ENCODE results near the gene RIMKLB.
"Not testable (repeated sequence)": the region's sequence is repeated elsewhere in the genome, so short reads cannot be mapped to it uniquely, and the experiment has no call there.

GRCh38 chr12:8762701-8763100 is 64.9 kb downstream of the RIMKLB start:
- not testable (repeated sequence) for TF ChIP-seq ZFP30 (CRISPR knock-in tag; IDR thresholded peaks at IDR 0.05); CREB5 (CRISPR knock-in tag; IDR thresholded peaks at IDR 0.05; ENCODE audit: low read depth); PATZ1 (CRISPR knock-in tag; IDR thresholded peaks at IDR 0.05; ENCODE audit: borderline replicate concordance); RARB (CRISPR knock-in tag; IDR thresholded peaks at IDR 0.05); POU6F1 (CRISPR knock-in tag; IDR thresholded peaks at IDR 0.05; ENCODE audit: borderline replicate concordance, low read depth); ZC3H10 (CRISPR knock-in tag; IDR thresholded peaks at IDR 0.05); OSR1 (CRISPR knock-in tag; IDR thresholded peaks at IDR 0.05); ESRRG (CRISPR knock-in tag; IDR thresholded peaks at IDR 0.05); ZNF8 (CRISPR knock-in tag; IDR thresholded peaks at IDR 0.05); BACH2 (CRISPR knock-in tag; IDR thresholded peaks at IDR 0.05; ENCODE audit: borderline replicate concordance); TSHZ2 (CRISPR knock-in tag; IDR thresholded peaks at IDR 0.05)
